Measurements from ENCODE around the gene FCER2. TPM values are rescaled to one million over a fixed set of nuclear protein-coding genes. Genes with fewer than 3 reads are reported as not detected.

FCER2 gene
- not detected for total RNA-seq (ENCODE audit: unreplicated experiment)
- long read RNA-seq: 0 reads

- no peak within 1 kb of the TSS for H3K27ac Mint-ChIP-seq (ENCODE audit: unreplicated experiment)
- H3K4me3 Mint-ChIP-seq (ENCODE audit: unreplicated experiment): no peak within 1 kb of the TSS
- no peaks in the 10 kb centered on the region for H3K4me1 Mint-ChIP-seq (ENCODE audit: unreplicated experiment)
- no peak for TF ChIP-seq CTCF (IDR thresholded peaks at IDR 0.05; ENCODE audit: unreplicated experiment)
- DNase-seq (ENCODE audit: low spot score): no peak
- H3K27me3 Mint-ChIP-seq (ENCODE audit: unreplicated experiment): peaks cover 16% of the 10 kb centered on the region
- H3K9me3 Mint-ChIP-seq (ENCODE audit: unreplicated experiment): no peaks in the 10 kb centered on the region
- no peaks in the 10 kb centered on the region for H3K36me3 Mint-ChIP-seq (ENCODE audit: low read depth, unreplicated experiment)
Measured at GRCh38 chr19:7701654-7702457, at the start of gene FCER2. FCER2 (minus strand) TSS chr19:7702131; CDS start chr19:7699760, 2,371 bp downstream.

GRCh38 chr19:7751157-7751783, 49.3 kb upstream of the FCER2 start:
- no peaks in the 10 kb centered on the region for H3K9me3 Mint-ChIP-seq (ENCODE audit: unreplicated experiment)
- H3K27ac Mint-ChIP-seq (ENCODE audit: unreplicated experiment): no peak overlapping the region
- DNase-seq (ENCODE audit: low spot score): no peak
- peaks cover 4% of the 10 kb centered on the region for H3K27me3 Mint-ChIP-seq (ENCODE audit: unreplicated experiment)
- no peak for TF ChIP-seq CTCF (IDR thresholded peaks at IDR 0.05; ENCODE audit: unreplicated experiment)
- H3K36me3 Mint-ChIP-seq (ENCODE audit: low read depth, unreplicated experiment): peaks cover 4% of the 10 kb centered on the region
- H3K4me3 Mint-ChIP-seq (ENCODE audit: unreplicated experiment): no peak overlapping the region
- H3K4me1 Mint-ChIP-seq (ENCODE audit: unreplicated experiment): no peaks in the 10 kb centered on the region

- peaks cover 6% of the 10 kb centered on the region for H3K27me3 Mint-ChIP-seq (ENCODE audit: unreplicated experiment)
- DNase-seq (ENCODE audit: low spot score): no peak
- H3K36me3 Mint-ChIP-seq (ENCODE audit: low read depth, unreplicated experiment): peaks cover 4% of the 10 kb centered on the region
- TF ChIP-seq CTCF (IDR thresholded peaks at IDR 0.05; ENCODE audit: unreplicated experiment): no peak
- H3K4me3 Mint-ChIP-seq (ENCODE audit: unreplicated experiment): no peak overlapping the region
- no peak overlapping the region for H3K27ac Mint-ChIP-seq (ENCODE audit: unreplicated experiment)
- no peaks in the 10 kb centered on the region for H3K4me1 Mint-ChIP-seq (ENCODE audit: unreplicated experiment)
- no peaks in the 10 kb centered on the region for H3K9me3 Mint-ChIP-seq (ENCODE audit: unreplicated experiment)
Measured at GRCh38 chr19:7748756-7749155, 46.8 kb upstream of the FCER2 start.

GRCh38 chr19:7748171-7748570, 46.2 kb upstream of the FCER2 start:
- H3K4me1 Mint-ChIP-seq (ENCODE audit: unreplicated experiment): no peaks in the 10 kb centered on the region
- H3K4me3 Mint-ChIP-seq (ENCODE audit: unreplicated experiment): no peak overlapping the region
- no peak overlapping the region for H3K27ac Mint-ChIP-seq (ENCODE audit: unreplicated experiment)
- peaks cover 4% of the 10 kb centered on the region for H3K36me3 Mint-ChIP-seq (ENCODE audit: low read depth, unreplicated experiment)
- no peak for DNase-seq (ENCODE audit: low spot score)
- no peaks in the 10 kb centered on the region for H3K9me3 Mint-ChIP-seq (ENCODE audit: unreplicated experiment)
- H3K27me3 Mint-ChIP-seq (ENCODE audit: unreplicated experiment): peaks cover 6% of the 10 kb centered on the region
- TF ChIP-seq CTCF (IDR thresholded peaks at IDR 0.05; ENCODE audit: unreplicated experiment): no peak

All from endothelial cell (in vitro differentiated cells).